ENCODE measurements around the gene TEAD3. TPM values are rescaled to one million over a fixed set of nuclear protein-coding genes. Genes with fewer than 3 reads are reported as not detected.

The TEAD3 gene
- total and polyA plus RNA-seq, 2 of the 4 experiments (the other 2 are of a cell fraction), result 5.2 to 28.0 TPM

DNA sequence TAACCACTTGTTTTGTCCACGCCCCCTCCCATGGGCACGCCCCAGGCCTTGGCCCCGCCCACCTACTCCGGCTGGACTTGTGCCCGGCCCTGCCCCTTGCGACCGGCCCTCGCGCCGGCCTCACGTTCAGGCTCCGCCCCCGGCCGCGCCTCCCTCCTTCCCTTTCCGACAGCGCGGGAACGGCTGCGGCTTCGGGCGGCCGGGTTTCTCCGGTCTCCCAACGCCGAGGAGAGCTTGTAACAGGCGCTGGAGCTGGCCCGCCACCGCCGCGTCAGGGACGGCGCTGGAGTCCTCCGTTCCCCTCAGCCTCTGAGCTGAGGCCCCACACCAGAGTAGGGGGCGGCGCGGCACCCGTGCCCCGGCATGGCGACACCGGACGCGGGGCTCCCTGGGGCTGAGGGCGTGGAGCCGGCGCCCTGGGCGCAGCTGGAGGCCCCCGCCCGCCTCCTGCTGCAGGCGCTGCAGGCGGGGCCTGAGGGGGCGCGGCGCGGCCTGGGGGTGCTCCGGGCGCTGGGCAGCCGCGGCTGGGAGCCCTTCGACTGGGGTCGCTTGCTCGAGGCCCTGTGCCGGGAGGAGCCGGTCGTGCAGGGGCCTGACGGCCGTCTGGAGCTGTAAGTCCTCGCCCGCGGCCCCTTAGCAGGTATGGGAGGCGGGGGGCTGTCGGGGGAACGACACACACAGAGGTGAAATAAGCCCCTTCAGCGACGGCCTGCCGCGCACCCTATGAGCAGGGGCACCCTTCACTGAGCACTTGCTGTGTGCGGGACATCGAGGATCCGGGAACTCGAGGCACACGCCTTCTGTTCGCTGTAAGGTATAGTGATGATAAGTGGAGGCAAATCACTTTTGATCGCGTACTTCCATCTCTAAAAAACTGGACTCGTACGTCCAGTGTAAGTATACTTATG, 44.4 kb downstream of the TEAD3 start, which contains the start of gene FANCE:
FANCE (plus strand) TSS at position 156 of the 908 bp plus-strand sequence; CDS start at position 364, 208 bp downstream.
- WGBS, 2 experiments (ENCODE audit: extremely low coverage in 2 of 2, insufficient read length in 1 of 2), result 1% methylated on average over 22 of the region's 87 CpGs; no CpG with 5 or more reads in 1 of the 2 experiments
- Histone ChIP-seq H4K5ac (ENCODE audit: low read depth, low read length) (no peak within 1 kb of the TSS), H2AK9ac (replicated peaks; ENCODE audit: low read depth, low read length, poor library complexity) (peak within 1 kb of the TSS; percentile 86), H3K9me3 (ENCODE audit: control insufficient read depth, insufficient read depth, low read length) (no peaks in the 10 kb centered on the region), H4K8ac (ENCODE audit: low read depth in 2 of 2, low read length in 2 of 2) (peak within 1 kb of the TSS in 1 of 2 experiments; percentile 36; a peak in 1 of 4 replicates), H3K14ac (replicated peaks; ENCODE audit: low read depth, low read length) (peak within 1 kb of the TSS; percentile 38), H2BK20ac (ENCODE audit: low read depth, low read length) (no peak within 1 kb of the TSS), H3K4me3 (ENCODE audit: insufficient read depth, low read depth, low read length) (peak within 1 kb of the TSS; percentile 87), H4K91ac (ENCODE audit: insufficient read depth, low read depth, low read length) (no peak within 1 kb of the TSS), H2AFZ (replicated peaks; ENCODE audit: low read length, poor library complexity) (peak within 1 kb of the TSS; percentile 98), H2BK5ac (ENCODE audit: low read depth, low read length, poor library complexity, severe bottlenecking) (peak within 1 kb of the TSS; percentile 34), H3K4ac (ENCODE audit: low read depth, low read length) (peak within 1 kb of the TSS; percentile 50; the same call in 1 of the 2 replicates), H3K9ac (ENCODE audit: low read depth, low read length) (peak within 1 kb of the TSS; percentile 79), H3K4me1 (ENCODE audit: control insufficient read depth, insufficient read depth, low read length) (peaks cover 6% of the 10 kb centered on the region), H3K79me1 (ENCODE audit: low read depth in 1 of 2, low read length in 2 of 2) (peaks cover 9 to 37% of the 10 kb centered on the region in 2 experiments), H2BK15ac (ENCODE audit: low read depth, low read length) (peak within 1 kb of the TSS; percentile 19; the same call in 1 of the 3 replicates), H3K18ac (ENCODE audit: low read depth, low read length) (no peak within 1 kb of the TSS; the same call in 1 of the 2 replicates), H3K27ac (ENCODE audit: insufficient read depth, low read length) (peak within 1 kb of the TSS; percentile 68), H3K23ac (ENCODE audit: low read depth, low read length) (peak within 1 kb of the TSS; percentile 73), H4K20me1 (ENCODE audit: insufficient read depth, low read length) (peaks cover 4% of the 10 kb centered on the region; the same call in 1 of the 2 replicates), H3K9me1 (ENCODE audit: insufficient read depth, low read length) (peaks cover 4% of the 10 kb centered on the region), H3K56ac (ENCODE audit: extremely low read depth, insufficient read depth, low read length) (no peak within 1 kb of the TSS), H3K4me2 (ENCODE audit: low read depth, low read length) (peak within 1 kb of the TSS; percentile 97), H2BK120ac (ENCODE audit: low read depth, low read length) (peak within 1 kb of the TSS; percentile 6; the same call in 1 of the 2 replicates), H3K36me3 (ENCODE audit: control insufficient read depth, insufficient read depth, low read length) (peaks cover 10% of the 10 kb centered on the region), H2AK5ac (ENCODE audit: low read depth, low read length) (peak within 1 kb of the TSS; percentile 27; the same call in 1 of the 2 replicates), H3K27me3 (ENCODE audit: control insufficient read depth, insufficient read depth, low read length) (no peaks in the 10 kb centered on the region)
- dilution Hi-C loops (cut with HindIII; ENCODE audit: low sequenced_read_pairs, unreplicated experiment) (no loop called here), in situ Hi-C loops (cut with MboI; ENCODE audit: low sequenced_read_pairs) (loop anchor here (5.0 kb wide), 1 partner anchor 110 kb away; the partner anchor contains the start of gene PPARD), intact Hi-C loops (cut with micrococcal nuclease) (loop anchor here (5.0 to 10.0 kb wide), 2 partner anchors 155 to 308 kb away; partner anchors contain the start of genes DEF6 and TCP11)
- TF ChIP-seq BHLHE40 (IDR thresholded peaks at IDR 0.05; ENCODE audit: low read depth, low read length), result peak; percentile 62
- TF ChIP-seq, protein P1, sequence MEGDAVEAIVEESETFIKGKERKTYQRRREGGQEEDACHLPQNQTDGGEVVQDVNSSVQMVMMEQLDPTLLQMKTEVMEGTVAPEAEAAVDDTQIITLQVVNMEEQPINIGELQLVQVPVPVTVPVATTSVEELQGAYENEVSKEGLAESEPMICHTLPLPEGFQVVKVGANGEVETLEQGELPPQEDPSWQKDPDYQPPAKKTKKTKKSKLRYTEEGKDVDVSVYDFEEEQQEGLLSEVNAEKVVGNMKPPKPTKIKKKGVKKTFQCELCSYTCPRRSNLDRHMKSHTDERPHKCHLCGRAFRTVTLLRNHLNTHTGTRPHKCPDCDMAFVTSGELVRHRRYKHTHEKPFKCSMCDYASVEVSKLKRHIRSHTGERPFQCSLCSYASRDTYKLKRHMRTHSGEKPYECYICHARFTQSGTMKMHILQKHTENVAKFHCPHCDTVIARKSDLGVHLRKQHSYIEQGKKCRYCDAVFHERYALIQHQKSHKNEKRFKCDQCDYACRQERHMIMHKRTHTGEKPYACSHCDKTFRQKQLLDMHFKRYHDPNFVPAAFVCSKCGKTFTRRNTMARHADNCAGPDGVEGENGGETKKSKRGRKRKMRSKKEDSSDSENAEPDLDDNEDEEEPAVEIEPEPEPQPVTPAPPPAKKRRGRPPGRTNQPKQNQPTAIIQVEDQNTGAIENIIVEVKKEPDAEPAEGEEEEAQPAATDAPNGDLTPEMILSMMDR (conservative IDR thresholded peaks at IDR 0.05; ENCODE audit: low read depth, low read length), result no peak
- no peak for TF ChIP-seq MAFK (IDR thresholded peaks at IDR 0.05; ENCODE audit: low read depth, low read length)
- TF ChIP-seq SMC3 (IDR thresholded peaks at IDR 0.05; ENCODE audit: low read depth, low read length), result no peak
- TF ChIP-seq, protein P2, sequence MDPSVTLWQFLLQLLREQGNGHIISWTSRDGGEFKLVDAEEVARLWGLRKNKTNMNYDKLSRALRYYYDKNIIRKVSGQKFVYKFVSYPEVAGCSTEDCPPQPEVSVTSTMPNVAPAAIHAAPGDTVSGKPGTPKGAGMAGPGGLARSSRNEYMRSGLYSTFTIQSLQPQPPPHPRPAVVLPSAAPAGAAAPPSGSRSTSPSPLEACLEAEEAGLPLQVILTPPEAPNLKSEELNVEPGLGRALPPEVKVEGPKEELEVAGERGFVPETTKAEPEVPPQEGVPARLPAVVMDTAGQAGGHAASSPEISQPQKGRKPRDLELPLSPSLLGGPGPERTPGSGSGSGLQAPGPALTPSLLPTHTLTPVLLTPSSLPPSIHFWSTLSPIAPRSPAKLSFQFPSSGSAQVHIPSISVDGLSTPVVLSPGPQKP (IDR thresholded peaks at IDR 0.05; ENCODE audit: borderline replicate concordance, low read depth, low read length), result no peak
- TF ChIP-seq FOS (IDR thresholded peaks at IDR 0.05; ENCODE audit: low read depth, low read length), result no peak
- TF ChIP-seq RAD21 (IDR thresholded peaks at IDR 0.05; ENCODE audit: low read length), result no peak
- TF ChIP-seq, protein P3, sequence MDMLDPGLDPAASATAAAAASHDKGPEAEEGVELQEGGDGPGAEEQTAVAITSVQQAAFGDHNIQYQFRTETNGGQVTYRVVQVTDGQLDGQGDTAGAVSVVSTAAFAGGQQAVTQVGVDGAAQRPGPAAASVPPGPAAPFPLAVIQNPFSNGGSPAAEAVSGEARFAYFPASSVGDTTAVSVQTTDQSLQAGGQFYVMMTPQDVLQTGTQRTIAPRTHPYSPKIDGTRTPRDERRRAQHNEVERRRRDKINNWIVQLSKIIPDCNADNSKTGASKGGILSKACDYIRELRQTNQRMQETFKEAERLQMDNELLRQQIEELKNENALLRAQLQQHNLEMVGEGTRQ (IDR thresholded peaks at IDR 0.05; ENCODE audit: low read depth, low read length), result no peak
- TF ChIP-seq MAZ (IDR thresholded peaks at IDR 0.05; ENCODE audit: borderline replicate concordance, low read depth, low read length), result peak; percentile 82; the same call in 1 of the 2 replicates
- no peak for TF ChIP-seq RCOR1 (IDR thresholded peaks at IDR 0.05; ENCODE audit: insufficient replicate concordance, low read length)
- TF ChIP-seq POLR2A (IDR thresholded peaks at IDR 0.05; ENCODE audit: low read depth, low read length), result no peak
- TF ChIP-seq MXI1 (IDR thresholded peaks at IDR 0.05; ENCODE audit: borderline replicate concordance, low read depth, low read length), result peak; percentile 89
- ChIA-PET CTCF (interaction anchor here (1.0 to 1.6 kb wide), 2 partner anchors 111 to 124 kb away, joined by 4 to 5 read pairs; no protein-coding TSS in a partner anchor), POLR2A (ENCODE audit: unreplicated experiment) (no interaction called here)
- ATAC-seq (ENCODE audit: low read depth) (peak; percentile 96), DNase-seq (peak; percentile 86)
- no TSS peak for BruUV-seq (replicated peaks)
